Upper lobe of left lung (tissue), 4 donors: ENCODE data around the gene PAPOLA.
A peak's percentile ranks its signal among the peaks of the same experiment; 100 is the strongest.

ENCODE experiments used
- CTCF ChIP-seq, 6 experiments: fragments of 450-650 bp in 4 of 6; fragments of 200-600 bp in 2 of 6; sonication (generic) in 2 of 6; IDR thresholded peaks; one replicate each; pipeline ENCODE4 v1.5.1; 2016 to 2019; ENCODE audit warnings: antibody characterized with exemption in 6 of 6
- POLR2A ChIP-seq, 4 donors: fragments of 450-650 bp; IDR thresholded peaks; one replicate each; pipeline ENCODE4 v1.5.1; 2016 to 2017; ENCODE audit warnings: antibody characterized with exemption in 4 of 4, mild to moderate bottlenecking in 2 of 4

DNA sequence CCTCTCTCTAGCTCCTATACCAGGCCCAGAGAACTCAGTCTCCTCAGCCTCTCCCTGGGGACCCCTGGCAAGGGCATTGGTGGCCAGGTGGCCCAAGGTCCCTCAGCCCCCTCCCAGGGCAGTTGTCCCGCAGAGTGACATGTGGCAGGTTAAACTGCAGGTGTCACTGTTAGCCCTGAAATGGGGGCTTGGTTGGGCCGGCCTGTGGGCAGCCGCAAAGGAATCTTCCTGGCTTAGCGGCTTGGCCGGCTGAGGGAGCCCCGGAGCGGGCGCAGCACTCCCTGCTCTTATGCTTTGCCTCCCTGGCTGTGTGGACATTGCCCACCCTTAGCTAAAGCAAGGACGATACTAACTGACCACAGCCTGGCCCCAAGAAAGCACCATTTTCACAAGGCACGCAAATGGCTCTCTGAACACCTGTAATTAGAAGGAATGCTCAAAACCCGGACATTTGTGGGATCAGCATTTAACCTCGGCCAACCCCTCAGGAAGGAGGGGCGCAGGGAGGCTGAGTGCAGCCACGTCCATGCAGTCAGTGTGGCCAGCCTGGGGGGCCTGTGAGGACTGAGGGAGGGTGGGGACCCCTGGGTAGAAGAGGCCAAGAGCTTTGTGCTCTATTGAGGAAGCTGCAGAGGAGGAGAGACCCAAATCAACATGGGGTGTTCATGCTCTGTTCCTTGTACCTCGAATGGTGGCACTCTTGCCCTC, 82.2 kb downstream of the PAPOLA start:
- TF ChIP-seq CTCF (IDR thresholded peaks at IDR 0.05), result peak in 4 of 6 experiments; percentile 25 to 66 (median 56)
- TF ChIP-seq POLR2A (IDR thresholded peaks at IDR 0.05), result no peak
